RWPE1 (cell line): ENCODE data around the gene CPLX3.

ENCODE experiments used
- CTCF ChIA-PET: fragments of 350-600 bp; sonication (Branson Sonifier 250); formaldehyde crosslinking; extraction: SDS; loops from one replicate; lab custom pipeline; 2021; lab: Yijun Ruan, JAX
- POLR2A ChIA-PET: fragments of 400-600 bp; formaldehyde crosslinking; extraction: SDS; loops from one replicate; lab custom pipeline; 2020; ENCODE audit warnings: antibody characterized with exemption; ENCODE audit not compliant: low non-redundant PET; lab: Yijun Ruan, JAX
- DNase-seq: peaks from one replicate; pipeline ENCODE4 v3.0.0; 2012; ENCODE audit warnings: low spot score
- H3K27ac ChIP-seq: fragments of 450-650 bp; 2 replicates; pipeline ENCODE4 v1.5.1; 2017
- TF ChIP-seq, protein P1 (sequence below): fragments of 450-650 bp; conservative IDR thresholded peaks from 2 replicates; pipeline ENCODE4 v1.5.1; 2017; ENCODE audit warnings: low read depth, mild to moderate bottlenecking

The CPLX3 gene

DNA sequence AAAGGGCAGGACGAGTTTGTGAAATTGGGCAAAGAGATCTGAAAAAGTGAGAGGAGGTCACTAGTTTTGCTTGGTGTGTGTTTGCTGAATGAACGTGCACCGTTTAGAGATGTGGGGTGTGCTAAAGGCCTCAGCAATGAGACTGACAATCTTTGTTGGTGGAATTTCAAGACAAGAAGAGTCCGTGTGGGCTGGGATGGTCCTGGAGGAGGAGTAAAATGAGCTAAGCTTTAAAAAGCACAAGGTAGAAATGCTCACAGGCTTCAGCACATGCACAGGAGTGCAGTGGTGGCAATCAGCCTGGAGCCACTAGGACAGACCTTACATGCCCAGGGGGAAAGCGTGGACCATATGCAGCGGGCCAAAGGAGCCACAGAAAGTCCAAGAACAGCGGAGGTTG lies 1.5 kb upstream of the CPLX3 start:
- H3K27ac ChIP-seq, result no peak overlapping the region
- ChIA-PET POLR2A (no interaction called here), CTCF (interaction anchor here (0.6 to 1.1 kb wide), 3 partner anchors 9 to 126 kb away, joined by 3 to 5 read pairs (median 4); no protein-coding TSS in a partner anchor)
- no peak for DNase-seq
- TF ChIP-seq, protein P1, sequence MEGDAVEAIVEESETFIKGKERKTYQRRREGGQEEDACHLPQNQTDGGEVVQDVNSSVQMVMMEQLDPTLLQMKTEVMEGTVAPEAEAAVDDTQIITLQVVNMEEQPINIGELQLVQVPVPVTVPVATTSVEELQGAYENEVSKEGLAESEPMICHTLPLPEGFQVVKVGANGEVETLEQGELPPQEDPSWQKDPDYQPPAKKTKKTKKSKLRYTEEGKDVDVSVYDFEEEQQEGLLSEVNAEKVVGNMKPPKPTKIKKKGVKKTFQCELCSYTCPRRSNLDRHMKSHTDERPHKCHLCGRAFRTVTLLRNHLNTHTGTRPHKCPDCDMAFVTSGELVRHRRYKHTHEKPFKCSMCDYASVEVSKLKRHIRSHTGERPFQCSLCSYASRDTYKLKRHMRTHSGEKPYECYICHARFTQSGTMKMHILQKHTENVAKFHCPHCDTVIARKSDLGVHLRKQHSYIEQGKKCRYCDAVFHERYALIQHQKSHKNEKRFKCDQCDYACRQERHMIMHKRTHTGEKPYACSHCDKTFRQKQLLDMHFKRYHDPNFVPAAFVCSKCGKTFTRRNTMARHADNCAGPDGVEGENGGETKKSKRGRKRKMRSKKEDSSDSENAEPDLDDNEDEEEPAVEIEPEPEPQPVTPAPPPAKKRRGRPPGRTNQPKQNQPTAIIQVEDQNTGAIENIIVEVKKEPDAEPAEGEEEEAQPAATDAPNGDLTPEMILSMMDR, result no peak

DNA sequence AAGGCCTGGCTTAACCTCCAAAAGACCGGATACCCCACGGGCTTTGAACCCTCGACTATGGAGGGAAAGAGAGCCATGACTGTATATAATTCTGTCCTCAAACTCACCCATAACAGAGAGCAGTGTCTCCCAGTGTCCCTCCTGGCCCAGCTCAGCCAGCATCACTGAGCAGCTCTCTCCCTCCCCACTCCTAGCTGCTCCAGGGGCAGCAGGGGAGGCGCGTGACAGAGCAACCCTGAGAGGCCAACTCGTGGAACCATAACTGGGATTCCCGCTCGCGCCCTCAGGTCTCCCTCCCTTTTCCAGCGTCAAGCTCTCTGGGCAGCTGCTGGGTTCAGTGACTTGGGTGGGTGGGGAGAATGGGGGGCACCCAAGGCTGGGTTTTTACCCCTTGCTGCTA lies 561 bp upstream of the CPLX3 start:
- TF ChIP-seq, protein P1, result no peak
- DNase-seq, result no peak
- ChIA-PET CTCF (interaction anchor here (0.6 to 2.8 kb wide), 4 partner anchors 55 to 76 kb away, joined by 3 to 16 read pairs (median 6); partner anchors contain the start of gene MPI), POLR2A (interaction anchor here (0.8 kb wide), 1 partner anchor 9 kb away, joined by 3 read pairs; no protein-coding TSS in a partner anchor)
- H3K27ac ChIP-seq, result no peak overlapping the region

DNA sequence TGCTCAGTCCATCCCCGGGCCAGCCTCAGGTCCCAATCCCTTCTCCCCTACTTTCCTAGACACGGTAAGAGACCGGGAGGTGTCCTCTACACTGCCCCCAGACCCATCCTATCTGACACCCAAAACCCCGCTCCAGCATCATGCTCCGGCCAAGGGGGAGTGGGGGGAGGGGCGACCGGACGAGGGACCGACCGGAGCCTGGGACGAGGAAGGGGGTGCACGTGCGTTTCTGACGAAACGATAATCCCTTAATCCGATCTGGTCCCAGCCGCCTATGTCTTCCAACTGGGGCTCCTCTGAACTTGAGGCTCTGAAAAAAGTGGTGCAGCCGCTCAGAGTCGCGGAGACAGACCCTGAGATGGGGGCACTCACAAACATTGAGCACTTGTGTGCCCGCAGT lies 494 bp downstream of the CPLX3 start:
- ChIA-PET CTCF (interaction anchor here (0.8 to 2.8 kb wide), 6 partner anchors 8 to 194 kb away, joined by 3 to 16 read pairs (median 4); partner anchors contain the start of gene ULK3), POLR2A (no interaction called here)
- TF ChIP-seq, protein P1, result no peak
- DNase-seq, result no peak
- H3K27ac ChIP-seq, result no peak overlapping the region

DNA sequence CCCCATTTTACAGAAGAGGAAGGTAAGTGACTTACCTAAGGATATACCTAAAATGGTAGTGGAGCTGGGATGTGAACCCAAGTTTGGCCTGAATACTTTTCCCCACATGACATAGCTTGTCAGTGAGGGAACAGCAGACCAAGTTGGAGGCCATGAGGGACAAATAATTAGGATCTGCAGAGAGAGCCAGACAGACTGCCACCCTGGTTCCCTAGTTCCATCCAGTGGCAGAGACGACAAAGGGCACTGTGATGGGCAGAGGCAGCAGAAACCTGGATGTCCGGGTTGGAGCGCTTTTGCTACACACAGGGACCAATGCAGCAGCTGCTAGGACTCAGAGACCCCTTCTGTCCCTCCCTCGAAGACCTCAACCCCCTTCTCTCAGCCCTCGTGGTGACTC lies 1.2 kb downstream of the CPLX3 start:
- H3K27ac ChIP-seq, result no peak overlapping the region
- POLR2A ChIA-PET, result no interaction called here
- TF ChIP-seq, protein P1, result no peak
- CTCF ChIA-PET, result interaction anchor here (0.7 to 2.8 kb wide), 7 partner anchors 9 to 194 kb away, joined by 3 to 16 read pairs (median 4); partner anchors contain the start of gene ULK3
- DNase-seq, result no peak

DNA sequence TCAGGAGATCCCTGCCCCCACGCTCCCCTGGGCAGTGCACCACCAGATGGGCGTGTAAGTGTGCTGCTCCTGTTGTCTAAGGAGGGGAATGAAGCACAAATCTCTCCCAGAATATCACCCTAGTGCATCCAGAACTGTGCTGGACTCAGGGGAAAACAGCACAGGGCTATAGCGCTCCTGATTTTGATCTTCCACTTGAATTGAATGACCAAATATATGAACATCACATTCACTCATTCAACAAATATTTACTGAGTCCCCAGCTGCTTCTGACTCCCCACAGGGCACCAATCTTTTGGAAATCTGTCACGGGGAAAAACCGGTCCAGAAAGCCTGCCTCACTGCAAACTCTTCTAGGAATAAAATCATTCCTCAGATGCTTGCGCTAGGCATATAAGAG lies 2.4 kb downstream of the CPLX3 start:
- CTCF ChIA-PET, result interaction anchor here (2.2 kb wide), 1 partner anchor 12 kb away, joined by 13 read pairs; no protein-coding TSS in a partner anchor

DNA sequence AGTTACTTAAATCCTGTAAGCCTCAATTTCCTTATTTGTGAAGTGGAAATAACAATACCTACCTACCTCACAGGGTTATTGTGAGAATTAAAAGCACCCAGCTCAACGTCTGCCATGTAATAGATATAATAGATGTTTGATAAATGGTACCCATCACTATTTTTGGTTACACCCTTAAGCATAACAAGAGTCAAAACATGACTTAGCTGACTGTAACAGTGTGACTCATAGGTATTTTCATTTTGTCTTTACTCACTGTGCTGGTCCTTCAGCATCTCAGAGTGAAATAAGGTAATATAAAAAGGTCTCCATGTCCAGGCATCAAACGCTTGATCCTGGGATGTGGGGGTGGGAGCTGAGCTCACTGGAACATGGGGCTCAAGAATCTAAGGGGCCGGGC lies 3.1 kb downstream of the CPLX3 start:
- ChIA-PET POLR2A (no interaction called here), CTCF (interaction anchor here (1.8 to 2.2 kb wide), 2 partner anchors 12 to 59 kb away, joined by 8 to 13 read pairs; no protein-coding TSS in a partner anchor)
- DNase-seq, result no peak
- TF ChIP-seq, protein P1, result no peak
- H3K27ac ChIP-seq, result no peak overlapping the region

More for the DNA sequence above, 2.4 kb downstream of the CPLX3 start:
- TF ChIP-seq, protein P1, result no peak
- no peak for DNase-seq
- POLR2A ChIA-PET, result no interaction called here
- no peak overlapping the region for H3K27ac ChIP-seq
